A549 (cell line): ENCODE data around the gene P4HA1. TPM values are rescaled to one million over a fixed set of nuclear protein-coding genes. Genes with fewer than 3 reads are reported as not detected.
"Not testable (repeated sequence)": the region's sequence is repeated elsewhere in the genome, so short reads cannot be mapped to it uniquely, and the experiment has no call there.

Experiments used
- ATAC-seq, 2 experiments: fragments of 200-7000 bp in 1 of 2; fragments of >200 bp in 1 of 2; cut with Nextera tagmentation in 1 of 2; cut with Tn5 transposase in 1 of 2; 3 replicates each; pipeline versions ENCODE4 v1.8.0 to v1.9.1; 2018 to 2020; ENCODE audit warnings: mild to moderate bottlenecking in 1 of 2, moderate library complexity in 1 of 2
- CTCF ChIA-PET: fragments of 300-600 bp; sonication (Branson Sonifier 250); formaldehyde crosslinking; extraction: SDS; loops from one replicate; lab custom pipeline; 2021; ENCODE audit warnings: antibody characterized with exemption, inconsistent platforms; lab: Yijun Ruan, JAX
- POLR2A ChIA-PET: fragments of 350-600 bp; formaldehyde crosslinking; extraction: SDS; loops from one replicate; lab custom pipeline; 2021; ENCODE audit warnings: antibody characterized with exemption, inconsistent platforms; lab: Yijun Ruan, JAX
- DNase-seq, 2 experiments: peaks; one replicate each; pipeline versions ENCODE4 v3.0.0 to v3.0.0-alpha.2; 2011 to 2016; ENCODE audit warnings: low read depth in 1 of 2, low spot score in 1 of 2
- FAIRE-seq: peaks from 2 replicates; lab custom pipeline; 2011; peaks lifted over from hg19 to GRCh38; lab: Jason Lieb, UNC
- H3K27ac ChIP-seq, 2 experiments: fragments of >200 bp; sonication (Bioruptor Twin); formaldehyde crosslinking; 3 replicates each; pipeline ENCODE4 v1.5.1; 2016 to 2017
- H3K4me1 ChIP-seq: fragments of >200 bp; sonication (Bioruptor Twin); formaldehyde crosslinking; 3 replicates; pipeline ENCODE4 v1.6.1; 2016
- H3K4me2 ChIP-seq: fragments of >200 bp; sonication (Bioruptor Twin); formaldehyde crosslinking; 3 replicates; pipeline ENCODE4 v1.6.1; 2016
- H3K4me3 ChIP-seq: fragments of >200 bp; sonication (Bioruptor Twin); formaldehyde crosslinking; 3 replicates; pipeline ENCODE4 v1.5.1; 2016
- H3K9me3 ChIP-seq: fragments of >200 bp; sonication (Bioruptor Twin); formaldehyde crosslinking; 3 replicates; pipeline ENCODE4 v1.6.1; 2016
- CHD4 ChIP-seq: fragments of 200-600 bp; sonication (generic); IDR thresholded peaks from 2 replicates; pipeline ENCODE4 v1.6.1; 2016; ENCODE audit warnings: antibody characterized with exemption, mild to moderate bottlenecking, borderline replicate concordance
- FOSL2 ChIP-seq, 2 experiments: fragments of 450-650 bp in 1 of 2; fragments of >200 bp in 1 of 2; sonication (Bioruptor Twin) in 1 of 2; formaldehyde crosslinking; IDR thresholded peaks; 2 replicates each; pipeline versions ENCODE4 v1.5.0 to v1.6.1; 2016 to 2020; ENCODE audit warnings: mild to moderate bottlenecking in 1 of 2, moderate library complexity in 1 of 2
- FOXS1 ChIP-seq: fragments of 250-450 bp; sonication (Bioruptor Pico); IDR thresholded peaks from 2 replicates; pipeline ENCODE4 v1.5.0; 2020; ENCODE audit warnings: mild to moderate bottlenecking, moderate library complexity
- GATA3 ChIP-seq: IDR thresholded peaks from 2 replicates; pipeline ENCODE4 v1.6.1; 2012; ENCODE audit warnings: borderline replicate concordance
- HOXA7 ChIP-seq: fragments of 250-450 bp; sonication (Bioruptor Pico); IDR thresholded peaks from 2 replicates; pipeline ENCODE4 v1.5.0; 2020; ENCODE audit warnings: mild to moderate bottlenecking, moderate library complexity
- JUN ChIP-seq, 2 experiments: fragments of >200 bp; sonication (Bioruptor Twin); formaldehyde crosslinking; IDR thresholded peaks; 2 replicates in 1 of 2; 3 replicates in 1 of 2; pipeline ENCODE4 v1.6.1; 2016 to 2017
- MAFK ChIP-seq: fragments of 450-650 bp; IDR thresholded peaks from 2 replicates; pipeline ENCODE4 v1.6.1; 2014; ENCODE audit not compliant: partially characterized antibody
- SMC3 ChIP-seq: fragments of >200 bp; sonication (Bioruptor Twin); formaldehyde crosslinking; IDR thresholded peaks from 3 replicates; pipeline ENCODE4 v1.6.1; 2018; ENCODE audit warnings: inconsistent platforms
- ZC3H11A ChIP-seq: fragments of 450-650 bp; IDR thresholded peaks from 2 replicates; pipeline ENCODE4 v1.6.1; 2014; ENCODE audit warnings: antibody characterized with exemption, mild to moderate bottlenecking
- WGBS: methylation state at CpG from one replicate; pipeline ENCODE4 v1.1.6; 2017; ENCODE audit errors: missing lambda C conversion rate; 5-methylcytosine and 5-hydroxymethylcytosine counted together
- polyA plus RNA-seq, 4 experiments: library from polyadenylated mRNA; depleted of rRNA in 3 of 4; stranded (reverse); fragments of >200 nt; fragmentation: RNase III in 1 of 4; extraction: RNeasy Plus Mini Kit Qiagen cat#74134 plus additional on column Dnase treatment in 1 of 4; gene quantifications; 2 replicates in 3 of 4; 3 replicates in 1 of 4; pipeline ENCODE4 v1.2.3, GENCODE V29; 2011 to 2017
- TF ChIP-seq, protein P1 (sequence below): IDR thresholded peaks from 2 replicates; pipeline ENCODE4 v1.6.1; 2012; ENCODE audit warnings: low read depth, borderline replicate concordance
- TF ChIP-seq, protein P2 (sequence below): IDR thresholded peaks from 2 replicates; pipeline ENCODE4 v1.6.1; 2012
- TF ChIP-seq, protein P3 (sequence below): fragments of >200 bp; sonication (Bioruptor Twin); formaldehyde crosslinking; IDR thresholded peaks from 3 replicates; pipeline ENCODE4 v1.5.1; 2016
- TF ChIP-seq, protein P4 (sequence below): IDR thresholded peaks from 2 replicates; pipeline ENCODE4 v1.6.1; 2012
- TF ChIP-seq, protein P5 (sequence below): fragments of >200 bp; sonication (Bioruptor Twin); formaldehyde crosslinking; IDR thresholded peaks from 2 replicates; pipeline ENCODE4 v1.6.1; 2016
- TF ChIP-seq, protein P6 (sequence below): fragments of >200 bp; sonication (Bioruptor Twin); formaldehyde crosslinking; IDR thresholded peaks from 3 replicates; pipeline ENCODE4 v1.6.1; 2016
- TF ChIP-seq, protein P7 (sequence below): fragments of 150-350 bp; IDR thresholded peaks from 2 replicates; pipeline ENCODE4 v1.6.1; 2014; ENCODE audit warnings: low read depth, mild to moderate bottlenecking, low read length

P4HA1 gene
- polyA plus RNA-seq, 2 of the 4 experiments (the other 2 are of a cell fraction), result 23.7 to 49.0 TPM

DNA sequence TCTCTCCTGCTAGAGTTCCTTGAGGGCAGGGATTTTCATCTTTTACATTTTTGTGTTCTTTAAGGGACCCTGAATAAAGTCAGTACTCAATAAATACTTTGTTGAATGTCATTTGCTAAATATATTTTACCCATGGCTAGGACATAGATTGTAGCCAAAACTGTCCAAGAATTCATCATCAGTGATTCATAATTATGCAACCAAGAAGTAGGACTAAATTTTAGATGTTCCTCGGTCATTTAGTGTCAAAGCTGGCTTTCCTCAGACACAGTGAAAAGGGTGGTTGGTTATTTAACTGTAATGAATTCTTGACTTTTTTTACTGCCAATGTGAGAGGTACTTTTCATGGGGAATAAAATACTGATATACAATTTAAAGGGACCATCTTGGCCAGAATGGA is 16.9 kb upstream of the P4HA1 start:
- CTCF ChIA-PET, result interaction anchor here (1.0 kb wide), 1 partner anchor 16 kb away, joined by 4 read pairs; the partner anchor contains the start of gene P4HA1
- TF ChIP-seq FOSL2 (IDR thresholded peaks at IDR 0.05) (no peak), FOSL2 (CRISPR knock-in tag; IDR thresholded peaks at IDR 0.05) (peak; percentile 39; the same call in 1 of the 2 replicates), HOXA7 (no peak)
- TF ChIP-seq, protein P1, sequence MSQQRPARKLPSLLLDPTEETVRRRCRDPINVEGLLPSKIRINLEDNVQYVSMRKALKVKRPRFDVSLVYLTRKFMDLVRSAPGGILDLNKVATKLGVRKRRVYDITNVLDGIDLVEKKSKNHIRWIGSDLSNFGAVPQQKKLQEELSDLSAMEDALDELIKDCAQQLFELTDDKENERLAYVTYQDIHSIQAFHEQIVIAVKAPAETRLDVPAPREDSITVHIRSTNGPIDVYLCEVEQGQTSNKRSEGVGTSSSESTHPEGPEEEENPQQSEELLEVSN, result no peak
- ATAC-seq (no peak), FAIRE-seq (no peak), DNase-seq (no peak)
- WGBS, result 48% methylated on average over 1 of the region's 1 CpG
- Histone ChIP-seq H3K4me2 (0 out of 3 replicates have a peak overlapping the region, but pooled peaks have one; percentile 11), H3K4me1 (peaks cover 31% of the 10 kb centered on the region), H3K9me3 (no peaks in the 10 kb centered on the region), H3K27ac (no peak overlapping the region), H3K4me3 (no peak overlapping the region)
- POLR2A ChIA-PET, result interaction anchor here (1.3 kb wide), 1 partner anchor 18 kb away, joined by 5 read pairs; no protein-coding TSS in a partner anchor

DNA sequence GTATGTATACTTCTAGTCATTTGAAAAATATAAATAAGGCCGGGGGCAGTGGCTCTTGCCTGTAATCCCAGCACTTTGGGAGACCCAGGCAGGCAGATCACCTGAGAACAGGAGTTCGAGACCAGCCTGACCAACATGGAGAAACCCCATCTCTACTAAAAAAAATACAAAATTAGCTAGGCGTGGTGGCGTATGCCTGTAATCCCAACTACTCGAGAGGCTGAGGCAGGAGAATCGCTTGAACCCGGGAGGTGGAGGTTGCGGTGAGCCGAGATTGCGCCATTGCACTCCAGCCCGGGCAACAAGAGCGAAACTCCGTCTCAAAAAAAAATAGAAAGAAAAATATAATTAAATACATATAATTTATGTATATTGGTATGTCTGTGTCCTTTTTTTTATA is 15.4 kb upstream of the P4HA1 start:
- not testable (repeated sequence) for ATAC-seq, H3K9me3 ChIP-seq, H3K4me3 ChIP-seq, DNase-seq, FAIRE-seq
- CTCF ChIA-PET, result interaction anchor here (1.0 to 3.6 kb wide), 2 partner anchors 15 to 16 kb away, joined by 4 to 22 read pairs; partner anchors contain the start of gene P4HA1
- POLR2A ChIA-PET, result interaction anchor here (1.4 to 3.5 kb wide), 2 partner anchors 16 to 135 kb away, joined by 3 to 55 read pairs; partner anchors contain the start of genes DNAJC9 and P4HA1
- Histone ChIP-seq H3K4me2 (peak overlapping the region; percentile 87), H3K27ac (peak overlapping the region; percentile 87 to 89), H3K4me1 (peaks cover 18% of the 10 kb centered on the region; the same call in 2 of the 3 replicates)
- 92% methylated on average over 13 of the region's 13 CpGs for WGBS

DNA sequence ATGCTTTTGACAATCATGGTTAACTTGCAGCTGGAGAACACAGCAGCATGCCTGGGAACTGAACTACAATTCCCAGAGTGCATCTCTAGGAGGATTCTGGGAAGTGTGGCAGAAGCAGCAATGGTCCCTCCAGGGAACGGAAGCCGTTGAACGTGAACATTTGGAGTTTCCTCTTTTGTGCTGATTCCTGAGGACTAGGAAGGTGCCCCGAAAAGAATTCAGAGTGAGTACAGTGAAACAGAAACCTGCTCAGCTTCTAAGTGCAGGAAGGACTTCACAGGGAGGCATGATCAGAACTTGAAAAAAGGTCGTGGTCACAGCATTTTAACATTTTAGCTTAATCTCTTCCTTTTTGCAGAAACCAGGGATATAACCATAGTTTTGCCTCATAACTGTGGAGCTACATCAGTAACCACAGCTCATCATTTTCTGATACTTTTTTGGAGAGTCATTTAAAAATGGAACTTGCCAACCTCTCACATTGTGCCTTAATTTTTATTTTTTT is 13.7 kb upstream of the P4HA1 start, which contains the start of gene NUDT13:
Gene NUDT13 (plus strand): TSS at position 111 of the 505 bp plus-strand sequence. CDS start 3,911 bp downstream, outside the sequence.
- WGBS, result 0% methylated on average over 5 of the region's 5 CpGs
- TF ChIP-seq ZC3H11A (no peak), JUN (IDR thresholded peaks at IDR 0.05) (peak; percentile 19 to 52; a peak in 1 of 5 replicates)
- TF ChIP-seq, protein P2, sequence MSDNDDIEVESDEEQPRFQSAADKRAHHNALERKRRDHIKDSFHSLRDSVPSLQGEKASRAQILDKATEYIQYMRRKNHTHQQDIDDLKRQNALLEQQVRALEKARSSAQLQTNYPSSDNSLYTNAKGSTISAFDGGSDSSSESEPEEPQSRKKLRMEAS, result peak; percentile 49; the same call in 1 of the 2 replicates
- ATAC-seq, result peak; percentile 98 to 100
- DNase-seq, result peak; percentile 77 to 84
- Histone ChIP-seq H3K27ac (peak within 1 kb of the TSS; percentile 87 to 89), H3K4me2 (peak within 1 kb of the TSS; percentile 87), H3K4me3 (peak within 1 kb of the TSS; percentile 65), H3K9me3 (no peaks in the 10 kb centered on the region), H3K4me1 (peaks cover 18% of the 10 kb centered on the region; the same call in 2 of the 3 replicates)
- CTCF ChIA-PET, result interaction anchor here (0.6 to 3.6 kb wide), 10 partner anchors 10 to 513 kb away, joined by 3 to 22 read pairs (median 4); partner anchors contain the start of gene P4HA1
- peak; percentile 86 for FAIRE-seq
- POLR2A ChIA-PET, result interaction anchor here (0.6 to 3.5 kb wide), 6 partner anchors 13 to 850 kb away, joined by 3 to 55 read pairs (median 3); partner anchors contain the start of genes DNAJB12, DNAJC9 and P4HA1

DNA sequence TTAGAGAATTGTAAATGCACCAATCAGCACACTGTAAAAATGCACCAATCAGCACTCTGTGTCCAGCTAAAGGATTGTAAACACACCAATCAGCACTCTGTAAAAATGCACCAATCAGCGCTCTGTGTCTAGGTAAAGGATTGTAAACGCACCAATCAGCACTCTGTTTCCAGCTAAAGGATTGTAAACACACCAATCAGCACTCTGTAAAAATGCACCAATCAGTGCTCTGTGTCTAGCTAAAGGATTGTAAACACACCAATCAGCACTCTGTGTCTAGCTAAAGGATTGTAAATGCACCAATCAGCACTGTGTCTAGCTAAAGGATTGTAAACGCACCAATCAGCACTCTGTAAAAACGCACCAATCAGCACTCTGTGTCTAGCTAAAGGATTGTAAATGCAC is 12.6 kb upstream of the P4HA1 start:
- H3K4me2 ChIP-seq, FAIRE-seq, ATAC-seq, H3K27ac ChIP-seq, H3K4me3 ChIP-seq, DNase-seq, H3K9me3 ChIP-seq: not testable (repeated sequence)
- ChIA-PET CTCF (interaction anchor here (0.8 to 3.6 kb wide), 3 partner anchors 12 to 49 kb away, joined by 5 to 22 read pairs (median 13); partner anchors contain the start of gene P4HA1), POLR2A (interaction anchor here (3.5 kb wide), 1 partner anchor 13 kb away, joined by 55 read pairs; the partner anchor contains the start of gene P4HA1)
- peak; percentile 81 for TF ChIP-seq MAFK
- H3K4me1 ChIP-seq, result peaks cover 18% of the 10 kb centered on the region; the same call in 2 of the 3 replicates
- 95% methylated on average over 4 of the region's 4 CpGs for WGBS

DNA sequence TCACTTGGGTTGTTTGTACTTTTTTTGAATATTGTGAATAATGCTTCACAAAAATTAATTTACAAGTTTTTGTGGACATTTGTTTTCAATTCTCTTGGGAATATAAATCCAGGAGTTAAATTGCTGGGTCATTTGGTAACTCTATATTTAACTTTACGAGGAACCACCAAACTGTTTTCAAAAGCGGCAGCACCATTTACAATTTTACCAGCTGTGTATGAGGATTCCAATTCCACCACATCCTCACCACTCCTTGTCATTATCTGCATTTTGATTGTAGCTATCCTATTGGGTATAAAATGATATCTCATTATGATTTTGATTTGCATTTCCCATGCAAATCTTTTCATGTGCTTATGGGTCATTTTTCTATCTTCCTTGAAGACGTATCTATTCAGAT is 9.6 kb upstream of the P4HA1 start:
- CTCF ChIA-PET, result no interaction called here
- no peak overlapping the region for H3K27ac ChIP-seq
- DNase-seq (no peak), FAIRE-seq (no peak), ATAC-seq (no peak)
- 90% methylated on average over 3 of the region's 3 CpGs for WGBS
- no peak overlapping the region for H3K4me2 ChIP-seq
- H3K4me1 ChIP-seq, result no peaks in the 10 kb centered on the region
- POLR2A ChIA-PET, result no interaction called here
- no peak overlapping the region for H3K4me3 ChIP-seq
- H3K9me3 ChIP-seq, result no peaks in the 10 kb centered on the region
- TF ChIP-seq FOXS1 (CRISPR knock-in tag) (no peak), CHD4 (no peak), SMC3 (no peak), HOXA7 (no peak), GATA3 (no peak)
- TF ChIP-seq, protein P3, sequence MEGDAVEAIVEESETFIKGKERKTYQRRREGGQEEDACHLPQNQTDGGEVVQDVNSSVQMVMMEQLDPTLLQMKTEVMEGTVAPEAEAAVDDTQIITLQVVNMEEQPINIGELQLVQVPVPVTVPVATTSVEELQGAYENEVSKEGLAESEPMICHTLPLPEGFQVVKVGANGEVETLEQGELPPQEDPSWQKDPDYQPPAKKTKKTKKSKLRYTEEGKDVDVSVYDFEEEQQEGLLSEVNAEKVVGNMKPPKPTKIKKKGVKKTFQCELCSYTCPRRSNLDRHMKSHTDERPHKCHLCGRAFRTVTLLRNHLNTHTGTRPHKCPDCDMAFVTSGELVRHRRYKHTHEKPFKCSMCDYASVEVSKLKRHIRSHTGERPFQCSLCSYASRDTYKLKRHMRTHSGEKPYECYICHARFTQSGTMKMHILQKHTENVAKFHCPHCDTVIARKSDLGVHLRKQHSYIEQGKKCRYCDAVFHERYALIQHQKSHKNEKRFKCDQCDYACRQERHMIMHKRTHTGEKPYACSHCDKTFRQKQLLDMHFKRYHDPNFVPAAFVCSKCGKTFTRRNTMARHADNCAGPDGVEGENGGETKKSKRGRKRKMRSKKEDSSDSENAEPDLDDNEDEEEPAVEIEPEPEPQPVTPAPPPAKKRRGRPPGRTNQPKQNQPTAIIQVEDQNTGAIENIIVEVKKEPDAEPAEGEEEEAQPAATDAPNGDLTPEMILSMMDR, result no peak
- TF ChIP-seq, protein P4, sequence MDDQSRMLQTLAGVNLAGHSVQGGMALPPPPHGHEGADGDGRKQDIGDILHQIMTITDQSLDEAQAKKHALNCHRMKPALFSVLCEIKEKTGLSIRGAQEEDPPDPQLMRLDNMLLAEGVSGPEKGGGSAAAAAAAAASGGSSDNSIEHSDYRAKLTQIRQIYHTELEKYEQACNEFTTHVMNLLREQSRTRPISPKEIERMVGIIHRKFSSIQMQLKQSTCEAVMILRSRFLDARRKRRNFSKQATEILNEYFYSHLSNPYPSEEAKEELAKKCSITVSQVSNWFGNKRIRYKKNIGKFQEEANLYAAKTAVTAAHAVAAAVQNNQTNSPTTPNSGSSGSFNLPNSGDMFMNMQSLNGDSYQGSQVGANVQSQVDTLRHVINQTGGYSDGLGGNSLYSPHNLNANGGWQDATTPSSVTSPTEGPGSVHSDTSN, result no peak
- TF ChIP-seq, protein P5, sequence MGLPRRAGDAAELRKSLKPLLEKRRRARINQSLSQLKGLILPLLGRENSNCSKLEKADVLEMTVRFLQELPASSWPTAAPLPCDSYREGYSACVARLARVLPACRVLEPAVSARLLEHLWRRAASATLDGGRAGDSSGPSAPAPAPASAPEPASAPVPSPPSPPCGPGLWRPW, result no peak
- TF ChIP-seq, protein P6, sequence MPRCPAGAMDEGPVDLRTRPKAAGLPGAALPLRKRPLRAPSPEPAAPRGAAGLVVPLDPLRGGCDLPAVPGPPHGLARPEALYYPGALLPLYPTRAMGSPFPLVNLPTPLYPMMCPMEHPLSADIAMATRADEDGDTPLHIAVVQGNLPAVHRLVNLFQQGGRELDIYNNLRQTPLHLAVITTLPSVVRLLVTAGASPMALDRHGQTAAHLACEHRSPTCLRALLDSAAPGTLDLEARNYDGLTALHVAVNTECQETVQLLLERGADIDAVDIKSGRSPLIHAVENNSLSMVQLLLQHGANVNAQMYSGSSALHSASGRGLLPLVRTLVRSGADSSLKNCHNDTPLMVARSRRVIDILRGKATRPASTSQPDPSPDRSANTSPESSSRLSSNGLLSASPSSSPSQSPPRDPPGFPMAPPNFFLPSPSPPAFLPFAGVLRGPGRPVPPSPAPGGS, result no peak
- TF ChIP-seq, protein P7, sequence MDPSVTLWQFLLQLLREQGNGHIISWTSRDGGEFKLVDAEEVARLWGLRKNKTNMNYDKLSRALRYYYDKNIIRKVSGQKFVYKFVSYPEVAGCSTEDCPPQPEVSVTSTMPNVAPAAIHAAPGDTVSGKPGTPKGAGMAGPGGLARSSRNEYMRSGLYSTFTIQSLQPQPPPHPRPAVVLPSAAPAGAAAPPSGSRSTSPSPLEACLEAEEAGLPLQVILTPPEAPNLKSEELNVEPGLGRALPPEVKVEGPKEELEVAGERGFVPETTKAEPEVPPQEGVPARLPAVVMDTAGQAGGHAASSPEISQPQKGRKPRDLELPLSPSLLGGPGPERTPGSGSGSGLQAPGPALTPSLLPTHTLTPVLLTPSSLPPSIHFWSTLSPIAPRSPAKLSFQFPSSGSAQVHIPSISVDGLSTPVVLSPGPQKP, result no peak
